Bronchial epithelial cell (primary cell): Measurements from ENCODE around the gene LMAN1. TPM values are rescaled to one million over a fixed set of nuclear protein-coding genes. Genes with fewer than 3 reads are reported as not detected.

Experiments used
- DNase-seq: peaks from one replicate; pipeline ENCODE4 v3.0.0-alpha.2; 2010; ENCODE audit warnings: low read depth
- FAIRE-seq: peaks from 2 replicates; lab custom pipeline; 2011; peaks lifted over from hg19 to GRCh38; lab: Jason Lieb, UNC
- H3K27me3 ChIP-seq: 2 replicates; pipeline ENCODE4 v1.5.1; 2011; ENCODE audit warnings: low read length; ENCODE audit not compliant: control insufficient read depth, insufficient read depth
- H3K36me3 ChIP-seq: 2 replicates; pipeline ENCODE4 v1.5.1; 2011; ENCODE audit warnings: low read length; ENCODE audit not compliant: control insufficient read depth, insufficient read depth
- H3K4me3 ChIP-seq: 2 replicates; pipeline ENCODE4 v1.5.1; 2011; ENCODE audit warnings: mild to moderate bottlenecking, low read depth, low read length, control low read depth
- total RNA-seq: library from RNA; depleted of rRNA; stranded (reverse); fragments of >200 nt; gene quantifications from 2 replicates; pipeline ENCODE4 v1.2.1, GENCODE V29; 2014
- TF ChIP-seq, protein P1 (sequence below): IDR thresholded peaks from 2 replicates; pipeline ENCODE4 v1.5.1; 2011; ENCODE audit warnings: mild to moderate bottlenecking, moderate library complexity, low read length, control low read depth, inconsistent platforms; ENCODE audit not compliant: insufficient read depth, severe bottlenecking

Gene LMAN1
- total RNA-seq, 1 donor from 2014 or later, result 157 TPM

DNA sequence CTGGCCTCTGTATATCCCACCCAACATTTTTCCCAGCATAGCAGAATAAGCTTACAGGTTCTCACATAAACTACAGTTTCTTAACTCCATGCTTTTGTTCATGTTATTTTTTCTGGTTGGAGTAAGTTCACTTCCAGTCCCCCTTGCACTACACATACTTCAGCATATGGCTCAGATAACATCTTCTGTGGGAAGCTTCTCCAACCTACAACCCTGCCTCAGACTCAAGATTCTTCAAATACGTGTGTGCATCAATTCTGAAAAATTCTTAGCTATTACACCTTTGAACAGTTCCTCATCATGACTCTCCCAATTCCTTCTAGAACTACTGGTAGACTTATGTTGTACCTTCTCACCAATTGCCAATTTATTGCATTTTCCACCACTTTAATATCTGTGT, 33.1 kb downstream of the LMAN1 start:
- no peaks in the 10 kb centered on the region for H3K27me3 ChIP-seq
- TF ChIP-seq, protein P1, sequence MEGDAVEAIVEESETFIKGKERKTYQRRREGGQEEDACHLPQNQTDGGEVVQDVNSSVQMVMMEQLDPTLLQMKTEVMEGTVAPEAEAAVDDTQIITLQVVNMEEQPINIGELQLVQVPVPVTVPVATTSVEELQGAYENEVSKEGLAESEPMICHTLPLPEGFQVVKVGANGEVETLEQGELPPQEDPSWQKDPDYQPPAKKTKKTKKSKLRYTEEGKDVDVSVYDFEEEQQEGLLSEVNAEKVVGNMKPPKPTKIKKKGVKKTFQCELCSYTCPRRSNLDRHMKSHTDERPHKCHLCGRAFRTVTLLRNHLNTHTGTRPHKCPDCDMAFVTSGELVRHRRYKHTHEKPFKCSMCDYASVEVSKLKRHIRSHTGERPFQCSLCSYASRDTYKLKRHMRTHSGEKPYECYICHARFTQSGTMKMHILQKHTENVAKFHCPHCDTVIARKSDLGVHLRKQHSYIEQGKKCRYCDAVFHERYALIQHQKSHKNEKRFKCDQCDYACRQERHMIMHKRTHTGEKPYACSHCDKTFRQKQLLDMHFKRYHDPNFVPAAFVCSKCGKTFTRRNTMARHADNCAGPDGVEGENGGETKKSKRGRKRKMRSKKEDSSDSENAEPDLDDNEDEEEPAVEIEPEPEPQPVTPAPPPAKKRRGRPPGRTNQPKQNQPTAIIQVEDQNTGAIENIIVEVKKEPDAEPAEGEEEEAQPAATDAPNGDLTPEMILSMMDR, result no peak
- H3K36me3 ChIP-seq, result peaks cover 4% of the 10 kb centered on the region
- H3K4me3 ChIP-seq, result no peak overlapping the region
- DNase-seq, result no peak
- no peak for FAIRE-seq

- no peak for DNase-seq
- no peak for FAIRE-seq
- TF ChIP-seq, protein P1, result no peak
- Histone ChIP-seq H3K4me3 (no peak overlapping the region), H3K36me3 (peaks cover 4% of the 10 kb centered on the region), H3K27me3 (no peaks in the 10 kb centered on the region)
Observed at GRCh38 chr18:59324623-59324971, 34.5 kb downstream of the LMAN1 start.

DNA sequence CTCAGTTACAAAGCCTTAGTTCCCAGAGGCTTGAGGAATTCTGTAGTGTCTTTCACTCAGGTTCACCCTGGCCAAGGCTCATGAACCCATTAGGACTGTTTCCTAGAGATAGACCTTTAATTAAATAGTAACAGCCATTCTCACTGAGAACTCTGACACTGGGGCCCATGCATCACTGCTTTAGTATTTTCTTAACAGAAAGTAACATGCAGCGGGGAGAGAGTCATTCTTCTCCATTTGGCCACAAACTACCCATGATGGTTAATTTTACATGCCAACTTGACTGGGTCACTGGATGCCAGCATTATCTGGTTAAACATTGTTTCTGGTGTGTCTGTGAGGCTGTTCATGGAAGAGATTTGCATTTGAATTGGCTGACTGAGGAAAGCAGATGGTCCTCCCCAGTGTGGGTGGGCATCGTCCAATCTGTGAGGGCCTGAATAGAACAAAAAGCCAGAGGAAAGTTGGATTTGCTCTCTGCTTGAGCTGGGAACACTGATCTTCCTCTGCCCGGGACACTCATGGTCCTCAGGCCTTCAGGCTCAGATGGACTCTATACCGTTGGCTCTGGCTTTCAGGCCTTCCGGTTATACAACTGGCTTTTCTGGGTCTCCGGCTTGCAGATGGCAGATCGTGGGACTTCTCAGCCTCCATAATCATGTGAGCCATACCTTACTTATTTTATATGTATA, 35.0 kb downstream of the LMAN1 start:
- Histone ChIP-seq H3K36me3 (peaks cover 4% of the 10 kb centered on the region), H3K4me3 (no peak overlapping the region), H3K27me3 (no peaks in the 10 kb centered on the region)
- FAIRE-seq (no peak), DNase-seq (no peak)
- TF ChIP-seq, protein P1, result no peak

DNA sequence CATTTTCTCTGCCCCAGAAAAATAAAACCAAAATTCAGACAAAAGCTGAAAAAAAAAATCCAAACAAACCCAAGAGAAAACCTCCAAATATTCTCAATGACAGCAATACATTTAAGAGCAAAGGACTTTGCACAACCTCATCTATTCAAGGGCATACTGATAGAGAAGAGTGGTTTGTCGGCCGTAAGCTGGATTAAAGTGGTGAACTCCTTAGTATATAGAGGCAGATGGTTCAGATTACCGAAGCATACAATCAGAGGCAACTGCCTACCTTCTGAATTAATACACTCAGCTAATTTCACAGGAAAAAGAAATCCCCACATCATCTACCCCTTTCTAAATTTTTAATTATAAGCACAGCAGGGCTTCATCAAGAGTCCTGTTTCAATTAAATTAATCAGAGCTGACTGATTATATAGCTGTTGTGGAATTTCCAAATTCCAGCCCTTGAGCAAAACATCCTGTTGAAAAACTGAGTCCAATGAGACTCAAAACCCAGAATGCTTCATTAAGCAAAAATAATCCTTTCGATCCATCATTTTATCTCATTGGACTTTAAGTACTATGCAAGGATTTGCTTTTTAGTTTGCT, 40.5 kb downstream of the LMAN1 start, which contains the start of gene CPLX4:
CPLX4 (minus strand) TSS at position 190 of the 591 bp plus-strand sequence; CDS start at position 3, 187 bp downstream.
- TF ChIP-seq, protein P1, result no peak
- Histone ChIP-seq H3K36me3 (no peaks in the 10 kb centered on the region), H3K27me3 (peaks cover 2% of the 10 kb centered on the region), H3K4me3 (no peak within 1 kb of the TSS)
- no peak for DNase-seq
- FAIRE-seq, result no peak

- Histone ChIP-seq H3K4me3 (no peak overlapping the region), H3K36me3 (no peaks in the 10 kb centered on the region), H3K27me3 (peaks cover 2% of the 10 kb centered on the region)
- FAIRE-seq (peak; percentile 95), DNase-seq (peak; percentile 80)
- TF ChIP-seq, protein P1, result no peak
Observed at GRCh38 chr18:59311631-59312030, 47.4 kb downstream of the LMAN1 start.
